Tibial artery (tissue), 4 donors: ENCODE data around the gene PPP2R5D.
"Not testable (repeated sequence)": the region's sequence is repeated elsewhere in the genome, so short reads cannot be mapped to it uniquely, and the experiment has no call there.

Experiments
- DNase-seq, 2 donors: peaks; one replicate each; pipeline ENCODE4 v3.0.0-alpha.2; 2019
- H3K27ac ChIP-seq, 2 donors: fragments of 200-600 bp; sonication (generic) in 1 of 2; 1 replicate in 1 of 2; 2 replicates in 1 of 2; pipeline ENCODE4 v1.5.1; 2018 to 2019; ENCODE audit warnings: mild to moderate bottlenecking in 1 of 2
- H3K27me3 ChIP-seq, 2 donors: fragments of 200-600 bp; sonication (generic) in 1 of 2; one replicate each; pipeline versions ENCODE4 v1.5.1 to v1.6.0; 2016 to 2019
- H3K36me3 ChIP-seq, 3 donors: fragments of 200-600 bp; sonication (generic) in 2 of 3; one replicate each; pipeline ENCODE4 v1.5.1; 2016 to 2019; ENCODE audit warnings: mild to moderate bottlenecking in 2 of 3
- H3K4me1 ChIP-seq, 4 donors: fragments of 200-600 bp; sonication (generic) in 2 of 4; 1 replicate in 3 of 4; 2 replicates in 1 of 4; pipeline ENCODE4 v1.5.1; 2016 to 2019
- H3K4me3 ChIP-seq, 2 donors: fragments of 200-600 bp; sonication (generic) in 1 of 2; 1 replicate in 1 of 2; 2 replicates in 1 of 2; pipeline ENCODE4 v1.5.1; 2018 to 2019; ENCODE audit warnings: mild to moderate bottlenecking in 2 of 2
- H3K9me3 ChIP-seq, 3 donors: fragments of 200-600 bp; sonication (generic) in 1 of 3; one replicate each; pipeline ENCODE4 v1.5.1; 2016 to 2019
- CTCF ChIP-seq, 2 experiments: fragments of 200-600 bp in 1 of 2; fragments of 450-650 bp in 1 of 2; IDR thresholded peaks; one replicate each; pipeline ENCODE4 v1.5.1; 2017 to 2019; ENCODE audit warnings: antibody characterized with exemption in 2 of 2, mild to moderate bottlenecking in 1 of 2, moderate library complexity in 1 of 2
- intact Hi-C: fragments of 100-400 bp; cut with DNase I; formaldehyde crosslinking; loops from one replicate; pipeline ENCODE4 v1.15.0; 2023; ENCODE audit warnings: low total_unique reads

PPP2R5D gene

DNA sequence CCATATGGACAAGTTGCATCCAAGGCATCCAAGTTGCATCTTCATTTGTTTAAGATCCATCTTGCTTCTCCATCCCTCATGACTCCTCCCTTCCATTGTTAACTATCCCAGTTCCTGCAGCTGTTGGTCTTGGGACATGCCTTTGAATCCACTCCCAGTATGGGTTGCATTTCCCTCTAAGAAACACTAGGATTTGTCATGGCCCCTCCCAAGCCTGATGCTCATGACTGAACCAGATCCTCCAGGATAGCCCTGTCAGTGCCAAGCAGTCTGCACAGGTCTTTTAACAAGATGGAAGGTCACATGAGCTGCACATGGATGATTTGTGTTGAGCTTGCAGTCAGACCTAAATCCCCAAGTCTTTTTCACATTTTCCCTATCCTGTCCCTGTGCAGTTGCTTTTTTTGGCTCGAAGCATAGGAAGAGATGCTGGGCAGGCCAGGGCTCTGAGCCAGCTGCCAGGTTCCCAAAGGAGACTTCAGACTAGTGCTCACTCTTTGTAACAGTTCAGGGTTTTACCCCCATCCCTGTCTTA lies 4.2 kb downstream of the PPP2R5D start:
- peaks cover 0 to 49% (median 41%) of the 10 kb centered on the region in 4 donors for H3K4me1 ChIP-seq
- H3K9me3 ChIP-seq = no peaks in the 10 kb centered on the region
- no peak overlapping the region for H3K27ac ChIP-seq
- no peak for DNase-seq
- H3K4me3 ChIP-seq = no peak overlapping the region
- TF ChIP-seq CTCF (IDR thresholded peaks at IDR 0.05) = no peak
- intact Hi-C loops = no loop called here
- H3K36me3 ChIP-seq = peaks cover 9 to 31% (median 22%) of the 10 kb centered on the region in 3 donors
- H3K27me3 ChIP-seq = no peaks in the 10 kb centered on the region

- no peak overlapping the region for H3K4me3 ChIP-seq
- H3K4me1 ChIP-seq = peaks cover 0 to 43% (median 37%) of the 10 kb centered on the region in 4 donors
- no peak for TF ChIP-seq CTCF (IDR thresholded peaks at IDR 0.05)
- peaks cover 9 to 39% (median 22%) of the 10 kb centered on the region in 3 donors for H3K36me3 ChIP-seq
- intact Hi-C loops = no loop called here
- DNase-seq = no peak
- H3K9me3 ChIP-seq = no peaks in the 10 kb centered on the region
- no peaks in the 10 kb centered on the region for H3K27me3 ChIP-seq
- no peak overlapping the region for H3K27ac ChIP-seq
Measured at GRCh38 chr6:42989923-42990322, 5.6 kb downstream of the PPP2R5D start.

GRCh38 chr6:42993445-42993844 lies 9.1 kb downstream of the PPP2R5D start:
- Histone ChIP-seq H3K27me3 (no peaks in the 10 kb centered on the region), H3K27ac (no peak overlapping the region), H3K4me3 (no peak overlapping the region), H3K36me3 (peaks cover 9 to 39% (median 22%) of the 10 kb centered on the region in 3 donors), H3K9me3 (no peaks in the 10 kb centered on the region), H3K4me1 (peaks cover 0 to 8% (median 6%) of the 10 kb centered on the region in 4 donors)
- TF ChIP-seq CTCF (IDR thresholded peaks at IDR 0.05) = no peak
- no peak for DNase-seq
- intact Hi-C loops = no loop called here

GRCh38 chr6:42996513-42996912 lies 12.1 kb downstream of the PPP2R5D start:
- H3K4me3 ChIP-seq = no peak overlapping the region
- peaks cover 0 to 17% (median 3%) of the 10 kb centered on the region in 3 donors for H3K36me3 ChIP-seq
- H3K27me3 ChIP-seq = no peaks in the 10 kb centered on the region
- no peaks in the 10 kb centered on the region for H3K4me1 ChIP-seq
- H3K27ac ChIP-seq = no peak overlapping the region
- H3K9me3 ChIP-seq = no peaks in the 10 kb centered on the region
- intact Hi-C loops = no loop called here
- no peak for DNase-seq
- no peak for TF ChIP-seq CTCF (IDR thresholded peaks at IDR 0.05)

DNA sequence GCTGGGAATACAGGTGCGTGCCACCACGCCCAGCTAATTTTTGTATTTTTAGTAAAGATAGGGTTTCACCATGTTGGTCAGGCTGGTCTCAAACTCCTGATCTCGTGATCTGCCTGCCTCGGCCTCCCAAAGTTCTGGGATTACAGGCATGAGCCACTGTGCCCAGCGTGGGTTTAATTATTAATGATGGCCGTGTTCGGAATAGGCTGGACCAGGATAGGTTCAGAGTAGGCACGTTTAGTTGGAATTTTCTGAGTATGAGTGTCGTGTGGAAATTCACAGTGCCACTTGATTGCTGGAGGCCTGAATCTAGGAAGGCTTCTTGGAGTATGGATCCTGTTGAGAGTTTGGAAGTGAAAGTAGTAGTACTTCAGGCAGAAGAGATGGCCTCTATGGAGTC lies 13.8 kb downstream of the PPP2R5D start:
- not testable (repeated sequence) for DNase-seq, H3K9me3 ChIP-seq

GRCh38 chr6:43001843-43002242 lies 17.5 kb downstream of the PPP2R5D start:
- Histone ChIP-seq H3K9me3 (no peaks in the 10 kb centered on the region), H3K27ac (no peak overlapping the region), H3K36me3 (peaks cover 11 to 20% (median 14%) of the 10 kb centered on the region in 3 donors), H3K27me3 (no peaks in the 10 kb centered on the region), H3K4me1 (no peaks in the 10 kb centered on the region), H3K4me3 (no peak overlapping the region)
- intact Hi-C loops = no loop called here
- no peak for DNase-seq
- no peak for TF ChIP-seq CTCF (IDR thresholded peaks at IDR 0.05)

More for the DNA sequence above, 13.8 kb downstream of the PPP2R5D start:
- peaks cover 0 to 19% (median 3%) of the 10 kb centered on the region in 3 donors for H3K36me3 ChIP-seq
- H3K4me1 ChIP-seq, H3K4me3 ChIP-seq, H3K27ac ChIP-seq, intact Hi-C loops, H3K27me3 ChIP-seq: not testable (repeated sequence)
